GM06990 (cell line): ENCODE results near the gene FGF8.

Source experiments
- DNase-seq: peaks from one replicate; pipeline ENCODE4 v3.0.0-alpha.2; 2011; ENCODE audit not compliant: insufficient read length; ENCODE audit errors: extremely low read depth
- H3K27me3 ChIP-seq: replicated peaks from 2 replicates; pipeline ENCODE4 v1.6.0; 2011; ENCODE audit warnings: low read length; ENCODE audit not compliant: control insufficient read depth, insufficient read depth
- H3K36me3 ChIP-seq: 2 replicates; pipeline ENCODE4 v1.5.1; 2011; ENCODE audit warnings: low read length; ENCODE audit not compliant: control insufficient read depth, insufficient read depth
- H3K4me3 ChIP-seq: replicated peaks from 2 replicates; pipeline ENCODE4 v1.5.1; 2011; ENCODE audit warnings: low read depth, mild to moderate bottlenecking, control low read depth, low read length
- TF ChIP-seq, protein P1 (sequence below): IDR thresholded peaks from 2 replicates; pipeline ENCODE4 v1.5.1; 2011; ENCODE audit warnings: low read length, control low read depth, mild to moderate bottlenecking, inconsistent platforms; ENCODE audit not compliant: insufficient read depth, poor library complexity, severe bottlenecking

Gene FGF8

DNA sequence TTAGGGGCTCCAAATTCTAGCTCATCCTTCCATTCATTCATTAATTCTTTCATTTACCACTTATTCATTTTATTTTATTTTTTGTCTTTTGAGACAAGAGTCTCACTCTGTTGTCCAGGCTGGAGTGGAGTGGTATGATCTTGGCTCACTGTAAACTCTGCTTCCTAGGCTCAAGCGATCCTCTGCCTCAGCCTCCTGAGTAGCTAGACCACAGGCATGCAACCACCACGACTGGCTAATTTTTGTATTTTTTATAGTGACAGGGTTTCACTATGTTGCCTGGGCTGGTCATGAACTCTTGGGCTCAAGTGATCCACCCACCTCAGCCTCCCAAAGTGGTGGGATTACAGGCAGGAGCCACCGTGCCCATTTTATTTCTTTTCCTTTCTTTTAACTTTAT is 31.6 kb downstream of the FGF8 start:
- Histone ChIP-seq H3K36me3 (no peaks in the 10 kb centered on the region), H3K27me3 (no peaks in the 10 kb centered on the region; the same call in 1 of the 2 replicates), H3K4me3 (no peak overlapping the region)
- TF ChIP-seq, protein P1, sequence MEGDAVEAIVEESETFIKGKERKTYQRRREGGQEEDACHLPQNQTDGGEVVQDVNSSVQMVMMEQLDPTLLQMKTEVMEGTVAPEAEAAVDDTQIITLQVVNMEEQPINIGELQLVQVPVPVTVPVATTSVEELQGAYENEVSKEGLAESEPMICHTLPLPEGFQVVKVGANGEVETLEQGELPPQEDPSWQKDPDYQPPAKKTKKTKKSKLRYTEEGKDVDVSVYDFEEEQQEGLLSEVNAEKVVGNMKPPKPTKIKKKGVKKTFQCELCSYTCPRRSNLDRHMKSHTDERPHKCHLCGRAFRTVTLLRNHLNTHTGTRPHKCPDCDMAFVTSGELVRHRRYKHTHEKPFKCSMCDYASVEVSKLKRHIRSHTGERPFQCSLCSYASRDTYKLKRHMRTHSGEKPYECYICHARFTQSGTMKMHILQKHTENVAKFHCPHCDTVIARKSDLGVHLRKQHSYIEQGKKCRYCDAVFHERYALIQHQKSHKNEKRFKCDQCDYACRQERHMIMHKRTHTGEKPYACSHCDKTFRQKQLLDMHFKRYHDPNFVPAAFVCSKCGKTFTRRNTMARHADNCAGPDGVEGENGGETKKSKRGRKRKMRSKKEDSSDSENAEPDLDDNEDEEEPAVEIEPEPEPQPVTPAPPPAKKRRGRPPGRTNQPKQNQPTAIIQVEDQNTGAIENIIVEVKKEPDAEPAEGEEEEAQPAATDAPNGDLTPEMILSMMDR = no peak
- no peak for DNase-seq

DNA sequence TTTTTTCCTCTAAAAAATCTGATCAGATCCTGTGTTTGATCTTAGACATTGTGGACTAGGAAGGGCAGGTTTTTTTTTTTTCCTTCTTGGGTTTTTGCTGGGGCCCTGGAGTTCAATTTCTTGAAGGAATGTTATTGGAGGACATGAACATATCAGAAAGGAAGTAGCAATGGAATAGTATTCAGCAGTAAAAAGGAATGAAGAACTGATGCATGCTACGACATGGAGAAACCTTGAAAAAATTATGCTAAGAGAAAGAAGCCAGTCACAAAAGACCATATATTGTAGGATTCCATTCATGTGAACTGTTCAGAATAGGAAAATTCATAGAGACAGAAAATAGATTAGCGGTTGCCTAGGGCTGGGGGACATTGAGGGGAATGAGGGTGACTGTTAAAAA is 34.0 kb downstream of the FGF8 start:
- TF ChIP-seq, protein P1 = no peak
- DNase-seq = no peak

DNA sequence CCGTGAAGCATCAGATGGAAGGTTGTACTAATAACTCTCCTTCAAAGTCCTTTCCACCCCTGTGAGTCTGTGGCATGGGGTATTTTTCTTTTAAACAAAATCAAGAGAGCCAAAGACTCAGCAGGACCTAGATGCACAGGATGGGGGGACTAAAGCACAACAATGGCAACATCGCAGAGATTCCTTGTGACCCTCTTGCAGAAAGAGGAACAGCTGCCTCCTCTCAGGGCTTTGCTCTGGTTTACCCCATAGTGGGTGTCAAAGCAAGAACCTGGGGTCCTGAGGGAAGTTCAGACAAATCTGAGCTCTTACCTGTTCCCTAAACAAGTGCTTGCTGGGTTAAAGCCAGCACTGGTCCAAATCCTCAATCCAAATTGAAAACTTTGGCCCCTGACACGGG is 39.2 kb downstream of the FGF8 start:
- Histone ChIP-seq H3K27me3 (no peaks in the 10 kb centered on the region; the same call in 1 of the 2 replicates), H3K36me3 (no peaks in the 10 kb centered on the region), H3K4me3 (no peak overlapping the region)
- TF ChIP-seq, protein P1 = no peak
- DNase-seq = no peak

More for the DNA sequence above, 34.0 kb downstream of the FGF8 start:
- Histone ChIP-seq H3K4me3 (no peak overlapping the region), H3K27me3 (no peaks in the 10 kb centered on the region; the same call in 1 of the 2 replicates), H3K36me3 (no peaks in the 10 kb centered on the region)

DNA sequence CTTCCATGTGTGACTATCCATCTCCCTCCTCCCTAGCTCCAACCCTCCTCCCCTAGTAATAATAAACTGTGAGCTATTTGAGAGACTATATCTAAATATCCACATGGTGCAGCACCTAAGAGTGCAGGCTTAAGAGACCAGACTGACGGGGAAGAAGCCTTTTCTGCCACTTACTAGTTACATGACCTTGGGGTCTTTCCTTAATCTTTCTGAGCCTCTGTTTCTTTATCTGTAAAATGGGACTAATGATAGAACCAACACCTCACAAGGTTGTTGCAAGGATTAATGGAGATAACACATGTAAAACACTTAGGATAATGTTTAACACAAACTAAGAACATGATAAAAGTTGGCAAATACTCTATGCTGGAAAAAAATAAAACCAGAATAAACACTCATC is 43.8 kb downstream of the FGF8 start:
- H3K27me3 ChIP-seq = no peaks in the 10 kb centered on the region
- no peak for DNase-seq
- TF ChIP-seq, protein P1 = no peak
- no peak overlapping the region for H3K4me3 ChIP-seq
- no peaks in the 10 kb centered on the region for H3K36me3 ChIP-seq

DNA sequence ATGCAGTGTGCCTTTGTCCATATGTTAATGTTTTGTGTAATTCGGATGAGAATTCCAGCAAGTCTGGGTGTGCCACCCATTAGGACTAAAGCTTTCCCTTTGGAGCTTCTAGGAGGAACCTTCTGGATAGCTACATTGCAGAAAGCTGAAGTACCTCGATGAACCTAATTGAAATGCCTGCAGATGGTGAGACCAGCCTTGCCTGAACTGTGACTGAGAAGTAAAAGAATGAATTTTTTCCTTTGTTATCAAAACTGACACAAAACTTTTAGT is 49.9 kb downstream of the FGF8 start:
- DNase-seq = no peak
- Histone ChIP-seq H3K27me3 (no peaks in the 10 kb centered on the region), H3K4me3 (no peak overlapping the region), H3K36me3 (no peaks in the 10 kb centered on the region)
- TF ChIP-seq, protein P1 = no peak
